Non-pigmented ciliary epithelial cell (primary cell): ENCODE data around the gene CRYBA4.
A peak's percentile ranks its signal among the peaks of the same experiment; 100 is the strongest.

ENCODE experiments used
- DNase-seq: peaks from one replicate; pipeline ENCODE4 v3.0.0-alpha.2; 2010; ENCODE audit warnings: low read depth

CRYBA4 gene

DNA sequence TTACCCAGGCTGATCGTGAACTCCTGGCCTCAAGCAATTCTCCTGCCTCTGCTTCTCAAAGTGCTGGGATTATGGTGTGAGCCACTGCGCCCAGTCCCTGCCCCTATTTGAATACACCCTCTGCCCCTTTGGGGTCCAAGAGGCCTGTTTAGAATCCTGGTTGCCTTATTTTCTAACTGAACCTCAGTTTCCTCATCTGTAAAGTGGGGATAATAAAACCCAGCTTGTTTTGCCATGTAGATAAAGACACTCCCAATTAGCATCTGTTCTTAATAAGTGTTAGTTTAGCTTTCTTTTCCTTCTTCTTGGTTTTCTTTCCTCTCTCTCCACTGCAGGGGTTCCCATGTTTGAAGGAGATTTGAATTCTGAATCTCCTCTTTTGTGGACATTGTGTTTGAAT lies 40.4 kb downstream of the CRYBA4 start:
- DNase-seq = no peak

DNA sequence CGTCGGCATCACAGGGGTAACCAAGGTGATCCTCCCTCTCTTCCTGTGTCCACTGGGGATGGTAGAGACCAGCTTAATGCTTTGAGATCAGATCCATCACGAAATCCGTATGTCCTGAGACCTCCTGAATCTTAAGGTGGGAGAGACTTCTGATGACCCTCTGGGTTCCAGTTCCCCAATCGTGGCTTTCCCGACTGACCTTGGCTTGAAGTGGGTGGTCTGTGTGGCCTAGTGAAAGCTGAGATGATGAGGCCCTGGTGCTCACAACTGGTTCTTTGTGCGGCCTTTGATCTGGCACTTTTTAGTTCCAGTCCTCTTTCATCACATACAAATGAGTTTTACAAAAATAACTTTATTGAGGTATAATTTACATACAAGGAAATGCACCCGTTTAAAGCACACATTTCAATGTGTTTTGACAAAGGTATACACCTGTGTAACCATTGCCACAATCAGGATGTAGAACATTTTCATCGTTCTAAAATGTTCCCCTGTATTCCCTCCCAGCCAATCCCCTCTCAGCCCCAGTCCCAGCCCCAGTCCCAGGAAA lies 41.7 kb downstream of the CRYBA4 start:
- no peak for DNase-seq

DNA sequence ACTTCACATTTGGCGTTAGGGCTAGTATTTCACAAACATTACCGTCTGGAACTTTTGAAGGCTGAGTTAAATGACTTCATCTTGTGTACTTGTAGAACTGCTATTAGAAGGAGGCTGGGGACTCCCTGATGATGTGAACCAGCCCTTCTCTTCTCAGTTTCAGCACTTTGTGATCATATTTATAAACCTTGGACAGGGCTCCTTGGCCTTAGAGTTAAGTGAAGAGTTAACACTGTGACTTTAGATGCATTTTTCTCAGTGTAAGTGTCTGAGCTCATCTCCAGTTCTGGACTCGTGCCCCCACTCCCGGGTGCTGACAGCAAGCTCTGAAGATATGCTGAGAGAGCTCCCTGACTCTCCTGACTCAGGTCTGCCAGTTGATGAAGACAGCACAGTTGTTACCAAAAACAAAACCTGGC lies 44.1 kb downstream of the CRYBA4 start:
- DNase-seq = no peak

DNA sequence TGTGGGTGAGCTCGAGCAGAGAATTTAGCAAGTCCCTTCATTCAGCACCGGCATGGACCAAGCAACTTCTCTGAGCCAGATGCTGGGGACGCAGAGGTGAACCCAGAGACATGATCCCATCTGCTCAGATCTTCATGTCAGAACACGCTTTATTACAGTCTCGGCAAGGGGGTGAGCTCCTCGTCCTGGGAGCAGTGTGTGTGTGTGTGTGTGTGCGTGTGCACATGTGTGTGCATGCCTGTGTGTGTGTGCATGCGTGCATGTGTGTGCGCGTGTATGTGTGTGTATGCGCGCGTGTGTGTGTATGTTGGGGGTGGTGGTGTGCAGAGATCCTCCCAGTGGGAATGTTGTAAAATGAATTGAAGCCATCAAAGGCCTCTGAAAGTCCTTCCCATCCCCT lies 45.4 kb downstream of the CRYBA4 start:
- no peak for DNase-seq

DNA sequence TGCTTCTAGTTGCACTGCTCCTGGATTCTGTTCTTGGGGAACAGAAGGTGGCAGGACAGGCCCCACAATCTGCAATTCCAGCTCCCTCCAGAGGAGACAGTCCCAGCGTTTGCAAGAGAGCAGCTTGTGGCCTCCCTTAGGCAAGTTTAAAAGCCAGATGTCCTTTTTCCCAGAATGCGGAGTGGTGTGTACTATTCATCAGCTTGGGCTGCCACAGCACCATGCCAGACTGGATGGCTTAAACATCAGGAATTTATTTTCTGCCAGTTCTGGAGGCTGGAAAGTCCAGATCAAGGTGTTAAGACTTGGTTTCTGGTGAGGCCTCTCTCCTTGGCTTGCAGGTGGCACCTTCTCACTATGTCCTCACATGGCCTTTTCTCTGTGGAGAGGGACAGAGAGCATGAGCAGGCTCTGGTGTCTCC lies 47.3 kb downstream of the CRYBA4 start:
- no peak for DNase-seq

DNA sequence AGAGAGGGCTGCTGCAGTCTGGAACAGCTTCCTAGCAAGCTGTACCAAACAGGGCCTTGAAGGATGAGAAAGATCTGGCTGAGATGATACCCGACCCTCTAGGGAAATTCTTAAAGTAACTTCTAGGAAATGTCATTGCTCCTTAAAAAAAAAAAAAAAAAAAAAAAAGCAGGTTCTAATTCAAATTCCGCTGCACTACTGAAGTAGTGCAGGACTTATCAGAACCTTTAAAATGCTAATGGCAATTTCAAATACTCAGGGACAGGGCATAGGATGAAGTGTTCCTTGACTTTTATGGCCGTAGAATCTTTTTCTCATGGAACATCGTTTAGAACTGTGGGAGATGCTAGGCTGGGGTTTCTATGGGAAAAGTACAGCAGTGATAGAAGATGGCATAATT lies 48.7 kb downstream of the CRYBA4 start:
- no peak for DNase-seq

DNA sequence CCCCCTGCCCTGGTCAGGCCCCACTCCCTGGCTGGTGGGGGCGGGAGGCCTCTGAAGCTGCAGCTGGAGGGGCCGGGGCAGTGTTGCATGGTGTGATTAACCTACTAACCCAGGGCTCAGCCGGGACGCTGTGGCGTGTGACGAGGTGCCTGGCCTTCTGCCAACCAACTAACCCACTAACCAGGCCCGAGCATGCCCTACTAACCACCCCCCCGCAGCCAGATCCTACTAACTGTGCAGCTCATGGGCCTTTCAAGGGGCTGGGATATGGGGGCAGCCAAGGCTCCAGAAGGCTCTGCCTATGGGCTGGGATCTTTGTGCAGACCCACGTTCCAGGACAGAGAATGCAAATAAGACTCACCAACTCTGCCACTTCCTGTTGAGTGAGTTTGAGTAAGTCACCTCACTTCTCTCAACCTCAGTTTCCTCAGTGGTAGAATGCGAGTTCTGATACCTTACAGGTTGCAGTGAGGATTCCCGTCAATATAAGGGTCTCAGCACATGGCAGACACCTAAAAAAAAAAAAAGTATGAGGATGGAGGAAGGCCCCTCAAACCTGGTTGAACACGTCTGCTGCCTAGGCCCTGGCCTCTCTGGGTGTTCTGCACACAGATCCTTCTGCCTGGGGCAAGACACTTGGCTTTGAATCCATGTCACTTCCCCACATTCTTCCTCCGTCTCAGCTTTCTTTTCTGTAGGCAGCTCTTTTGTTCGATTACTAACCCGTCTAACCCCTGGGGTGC lies 49.7 kb downstream of the CRYBA4 start:
- DNase-seq = no peak

DNA sequence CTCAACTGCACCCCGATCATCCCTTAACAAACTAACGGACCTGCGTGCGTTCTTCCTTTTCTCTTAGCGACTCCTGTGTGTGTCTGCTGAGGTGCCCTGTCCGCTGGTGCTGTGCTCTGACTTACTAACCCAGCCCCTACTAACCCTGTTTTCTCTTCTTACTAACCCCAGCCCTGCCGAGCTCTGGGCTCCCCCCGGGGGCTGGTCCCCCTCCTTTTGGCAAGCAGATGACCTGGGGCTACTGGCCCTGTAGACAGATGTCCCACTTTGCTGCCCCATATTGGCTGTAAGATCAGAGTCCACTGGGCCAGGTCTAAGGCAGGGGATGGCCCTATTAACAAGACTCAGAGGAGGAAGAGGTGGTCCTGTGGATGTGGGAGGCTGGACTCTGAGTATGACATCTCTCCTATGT lies 50.3 kb downstream of the CRYBA4 start:
- DNase-seq = no peak

DNA sequence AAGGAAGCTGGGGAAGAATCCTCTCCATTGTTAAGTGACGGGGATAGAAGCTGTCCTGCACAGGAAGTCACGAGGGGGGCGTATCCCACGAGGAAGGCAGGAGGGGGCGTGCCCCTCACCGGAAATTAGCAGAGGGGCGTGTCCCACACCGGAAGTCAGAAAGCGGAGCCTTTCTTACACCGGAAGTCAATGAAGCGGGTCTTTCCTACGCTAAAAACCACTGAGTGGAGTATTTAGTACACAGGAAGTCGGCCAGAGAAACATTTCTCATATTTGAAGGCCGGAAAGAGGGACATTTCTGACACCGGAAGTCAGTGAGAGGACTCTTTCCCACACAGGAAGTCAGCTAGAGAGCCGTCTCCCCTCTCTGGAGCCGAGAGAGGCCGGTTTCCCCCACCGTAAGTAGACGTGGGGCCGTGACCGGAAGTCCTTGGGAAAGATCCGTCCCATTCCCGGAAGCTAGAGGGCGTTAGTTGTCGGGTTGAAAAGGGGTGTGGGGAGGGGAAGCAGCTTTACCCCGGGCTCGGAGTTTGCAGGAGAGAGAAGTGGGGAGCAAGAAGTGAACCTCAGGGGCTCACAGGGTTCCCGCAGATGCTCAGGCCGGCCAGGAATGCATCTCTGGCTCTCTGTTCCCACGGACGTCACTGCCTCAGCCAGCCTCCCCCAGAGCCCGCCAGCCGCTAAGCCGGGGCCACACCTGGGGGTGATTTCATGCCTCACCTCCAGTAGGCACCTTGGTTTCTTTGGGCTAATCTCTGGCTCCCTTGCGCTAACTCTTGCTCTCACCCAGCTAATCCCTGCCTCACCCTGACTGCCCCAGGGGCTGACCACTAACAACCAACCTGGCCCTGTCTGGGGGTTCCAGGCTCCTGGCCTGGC lies 51.1 kb downstream of the CRYBA4 start:
- peak; percentile 73 for DNase-seq

DNA sequence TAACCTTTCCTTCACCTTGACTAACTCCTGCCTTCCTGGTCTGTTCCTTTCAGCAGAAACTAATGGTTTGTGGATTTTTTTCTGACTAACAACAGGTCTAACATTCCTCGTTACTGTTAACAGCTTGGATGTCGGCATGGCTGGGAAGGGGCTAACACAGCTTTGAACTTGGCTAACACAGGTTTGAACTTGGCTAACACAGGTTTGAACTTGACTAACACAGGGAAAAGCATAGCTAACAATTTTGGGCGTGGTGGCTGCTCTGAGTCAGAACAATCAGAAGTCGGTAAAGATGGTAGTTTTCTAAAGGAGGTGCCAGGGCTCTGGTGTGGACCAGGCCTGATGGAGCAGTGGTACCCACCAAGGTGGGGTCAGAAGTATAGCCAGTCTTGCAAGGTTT lies 51.7 kb downstream of the CRYBA4 start:
- no peak for DNase-seq

DNA sequence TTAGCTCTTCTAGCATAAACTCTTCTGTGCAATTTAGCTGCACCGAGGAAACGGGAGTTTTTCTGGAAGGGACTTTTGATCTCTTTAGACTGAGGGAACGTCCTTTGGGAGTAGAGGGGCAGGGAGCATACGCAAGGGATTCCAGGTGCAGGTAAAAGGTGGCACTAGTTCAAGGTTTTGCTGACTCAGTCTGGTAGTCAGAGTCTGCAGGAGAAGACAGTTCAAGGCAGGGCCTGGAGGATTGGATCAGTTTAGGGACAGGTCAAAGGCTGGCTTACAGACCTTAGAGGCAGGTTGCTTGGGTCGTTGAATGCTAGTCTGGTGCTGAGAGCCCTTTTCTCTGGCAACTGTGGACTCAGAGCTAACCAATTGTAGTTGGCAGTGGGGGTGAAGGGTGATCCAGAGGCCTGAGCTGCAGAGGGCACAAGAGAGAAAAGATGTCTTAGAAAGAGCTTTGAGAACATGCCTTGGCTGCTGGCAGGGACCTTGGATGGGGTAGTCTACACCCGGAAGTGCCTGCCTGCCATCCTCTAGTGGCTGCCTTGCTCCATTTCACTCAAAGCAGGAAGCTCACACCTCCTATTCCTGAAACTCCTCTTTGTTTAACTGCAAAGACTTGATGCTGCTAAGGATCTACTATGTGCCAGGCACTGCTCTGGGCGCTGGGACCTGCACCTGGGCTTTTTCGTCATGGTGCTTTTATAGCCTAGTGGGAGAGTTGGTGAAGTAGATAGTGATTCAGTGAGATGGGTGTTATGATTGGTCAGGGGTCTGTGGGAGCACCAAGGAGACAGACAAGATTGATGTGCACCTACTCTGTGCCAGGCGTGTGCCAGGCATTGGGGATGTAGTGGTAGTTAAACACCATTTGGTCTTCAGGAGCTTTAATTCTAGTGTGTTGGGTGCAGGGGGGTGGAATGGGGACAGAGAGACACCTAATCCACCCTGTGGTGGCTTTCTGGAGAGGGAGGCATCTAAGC lies 52.7 kb downstream of the CRYBA4 start:
- DNase-seq = no peak

DNA sequence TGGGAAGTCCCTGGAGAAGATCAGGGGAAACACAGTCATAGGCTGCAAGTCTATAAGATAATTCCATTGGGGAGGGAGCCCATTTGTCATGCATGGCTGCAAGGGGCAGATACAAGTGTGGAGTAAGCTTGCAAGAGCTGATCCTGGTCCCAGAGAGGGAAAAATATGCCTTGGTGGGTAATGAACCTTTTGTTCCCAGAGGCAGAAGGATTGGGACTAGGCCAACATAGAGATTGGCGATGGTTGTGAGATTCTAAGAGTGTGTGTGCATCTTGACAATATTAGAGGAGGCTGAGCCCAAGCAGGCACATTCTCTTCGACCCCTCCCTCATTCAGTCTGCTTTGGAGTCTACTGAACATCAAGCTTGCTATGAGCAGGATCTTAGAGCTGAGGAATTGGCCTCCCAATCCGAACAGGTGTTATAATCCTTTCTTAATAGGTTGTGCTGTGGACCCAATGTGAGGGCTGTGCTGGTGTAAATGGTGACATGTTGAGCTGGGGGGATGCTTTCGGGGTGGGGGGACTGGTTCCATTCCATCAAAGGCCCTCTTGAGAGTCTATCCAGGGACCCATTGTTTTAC lies 54.0 kb downstream of the CRYBA4 start:
- no peak for DNase-seq

DNA sequence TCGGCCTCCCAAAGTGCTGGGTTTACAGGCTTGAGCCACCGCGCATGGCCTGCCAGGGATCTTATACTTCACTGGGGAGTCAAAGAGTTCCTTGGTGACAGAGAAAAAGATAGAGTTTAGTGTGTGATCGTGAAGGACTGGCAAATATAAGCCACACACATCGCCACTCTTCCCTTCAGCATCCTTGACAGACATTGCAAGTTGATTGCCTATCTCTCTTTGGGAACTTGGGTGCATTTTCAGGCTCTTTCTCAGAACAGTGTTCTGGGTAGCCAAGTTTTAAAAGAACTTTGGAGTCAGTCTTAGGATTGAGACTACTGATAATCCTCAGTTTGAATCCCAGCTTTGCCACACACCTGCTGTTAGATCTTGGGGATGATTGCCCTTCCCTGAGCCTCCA lies 55.5 kb downstream of the CRYBA4 start:
- no peak for DNase-seq

DNA sequence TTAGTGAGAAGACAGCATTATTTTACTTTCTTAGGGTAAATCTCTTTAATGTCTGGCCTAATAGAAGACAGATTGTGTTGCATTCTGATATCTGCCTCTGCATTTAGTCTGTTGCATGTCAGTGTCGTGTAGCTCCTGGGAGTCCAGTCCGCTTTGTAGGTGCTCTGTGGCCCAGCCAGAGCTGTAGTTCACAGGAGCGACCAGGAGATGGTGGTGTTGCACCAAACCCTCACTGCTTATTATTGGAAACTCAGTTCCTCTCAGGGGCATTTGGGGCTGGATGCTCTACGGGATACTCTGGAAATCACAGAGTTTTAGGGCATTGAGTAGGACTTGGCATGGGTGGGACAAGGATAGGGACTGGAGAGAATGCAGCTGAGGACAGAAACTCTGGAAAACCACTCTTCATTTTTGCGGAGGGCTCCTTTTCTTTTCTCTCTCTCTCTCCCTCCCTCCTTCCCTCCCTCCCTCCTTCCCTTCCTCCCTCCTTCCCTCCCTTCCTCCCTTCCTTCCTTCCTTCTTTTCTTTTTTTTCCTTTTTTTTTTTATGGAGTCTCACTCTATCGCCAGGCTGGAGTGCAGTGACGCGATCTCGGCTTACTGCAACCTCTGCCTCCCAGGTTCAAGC lies 57.4 kb downstream of the CRYBA4 start:
- DNase-seq = no peak
